Smooth muscle cell (in vitro differentiated cells): ENCODE results near the gene SHF. TPM values are rescaled to one million over a fixed set of nuclear protein-coding genes. Genes with fewer than 3 reads are reported as not detected.

ENCODE experiments used
- DNase-seq: peaks from one replicate; lab custom pipeline; 2025; ENCODE audit not compliant: unreplicated experiment; lab: John Stamatoyannopoulos, UW
- H2AFZ ChIP-seq: fragments of 200-600 bp; sonication (generic); 2 replicates; pipeline ENCODE4 v1.6.0; 2016; ENCODE audit warnings: antibody characterized with exemption, low read depth, mild to moderate bottlenecking
- H3F3A ChIP-seq: fragments of 200-600 bp; sonication (generic); 2 replicates; pipeline ENCODE4 v1.6.0; 2017; ENCODE audit warnings: antibody characterized with exemption, low read depth
- H3K27ac ChIP-seq: fragments of 200-600 bp; sonication (generic); 2 replicates; pipeline ENCODE4 v1.5.1; 2016; ENCODE audit warnings: low read depth, mild to moderate bottlenecking
- H3K27me3 ChIP-seq: fragments of 200-600 bp; sonication (generic); 2 replicates; pipeline ENCODE4 v1.6.1; 2016; ENCODE audit warnings: low read depth, mild to moderate bottlenecking
- H3K36me3 ChIP-seq: fragments of 200-600 bp; sonication (generic); 2 replicates; pipeline ENCODE4 v1.5.1; 2016; ENCODE audit warnings: low read depth
- H3K4me1 ChIP-seq: fragments of 200-600 bp; sonication (generic); 2 replicates; pipeline ENCODE4 v1.5.1; 2016; ENCODE audit warnings: low read depth
- H3K4me2 ChIP-seq: fragments of 200-600 bp; sonication (generic); 2 replicates; pipeline ENCODE4 v1.6.0; 2016; ENCODE audit warnings: mild to moderate bottlenecking
- H3K4me3 ChIP-seq: fragments of 200-600 bp; sonication (generic); 2 replicates; pipeline ENCODE4 v1.5.1; 2016; ENCODE audit warnings: mild to moderate bottlenecking
- H3K79me2 ChIP-seq: fragments of 200-600 bp; sonication (generic); 2 replicates; pipeline ENCODE4 v1.6.0; 2016; ENCODE audit warnings: low read depth, mild to moderate bottlenecking
- H3K9ac ChIP-seq: fragments of 200-600 bp; sonication (generic); 2 replicates; pipeline ENCODE4 v1.6.0; 2016; ENCODE audit warnings: low read depth
- H3K9me3 ChIP-seq: fragments of 200-600 bp; sonication (generic); replicated peaks from 2 replicates; pipeline ENCODE4 v1.5.1; 2016; ENCODE audit warnings: low read depth
- H4K20me1 ChIP-seq: fragments of 200-600 bp; sonication (generic); 2 replicates; pipeline ENCODE4 v1.6.0; 2016; ENCODE audit warnings: low read depth
- WGBS: methylation state at CpG from one replicate; pipeline ENCODE4 v1.1.7; 2016; ENCODE audit warnings: low lambda C conversion rate; 5-methylcytosine and 5-hydroxymethylcytosine counted together
- polyA plus RNA-seq: library from polyadenylated mRNA; unstranded; fragments of >200 nt; fragmentation: Nextera tagmentation; extraction: Ambion mirVana; gene quantifications from 2 replicates; pipeline ENCODE4 v1.2.1, GENCODE V29; 2016
- total RNA-seq: library from RNA; depleted of rRNA; stranded (reverse); fragments of >200 nt; gene quantifications from 2 replicates; pipeline ENCODE4 v1.2.3, GENCODE V29; 2014
- TF ChIP-seq, protein P1 (sequence below): fragments of 200-600 bp; sonication (generic); IDR thresholded peaks from 2 replicates; pipeline ENCODE4 v1.5.1; 2017; ENCODE audit warnings: borderline replicate concordance, mild to moderate bottlenecking, antibody characterized with exemption; ENCODE audit not compliant: insufficient read depth, poor library complexity, severe bottlenecking

Gene SHF
- total and polyA plus RNA-seq, 2 experiments from 2014 or later = 16.4 to 41.3 TPM

DNA sequence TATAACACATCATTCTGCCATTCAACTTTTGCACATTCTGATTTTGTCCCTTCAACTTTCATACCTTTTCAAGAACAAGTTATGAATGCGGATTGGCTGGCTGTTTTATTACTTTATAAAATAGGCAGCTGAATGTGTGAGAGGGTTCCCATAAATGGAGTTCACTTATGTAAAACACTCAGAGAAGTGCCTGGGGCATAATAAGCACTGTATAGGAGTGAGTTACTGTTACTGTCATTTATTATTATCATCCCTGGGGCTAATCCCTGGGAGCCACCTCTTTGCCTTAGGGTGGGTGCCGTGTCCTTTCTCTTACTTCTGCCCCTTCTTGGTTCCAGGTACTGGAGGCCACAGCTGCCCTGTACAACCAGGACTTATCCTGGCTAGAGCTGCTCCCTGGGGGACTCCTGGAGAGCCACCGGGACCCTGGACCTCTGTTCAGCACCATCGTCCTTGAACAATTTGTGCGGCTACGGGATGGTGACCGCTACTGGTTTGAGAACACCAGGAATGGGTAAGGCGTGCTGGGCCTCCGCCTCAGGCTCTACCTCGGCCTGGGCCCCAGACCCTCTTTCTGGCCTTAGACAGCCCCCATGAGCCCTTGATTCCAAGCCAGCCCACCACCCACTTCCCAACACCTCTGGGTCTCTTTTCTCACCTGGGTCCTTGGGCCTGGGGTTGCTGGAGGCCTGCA, 47.1 kb downstream of the SHF start:
- Histone ChIP-seq H3F3A (no peaks in the 10 kb centered on the region), H3K36me3 (no peaks in the 10 kb centered on the region), H3K9me3 (no peaks in the 10 kb centered on the region), H3K79me2 (no peaks in the 10 kb centered on the region), H4K20me1 (no peaks in the 10 kb centered on the region), H2AFZ (no peak overlapping the region), H3K27me3 (peaks cover 15% of the 10 kb centered on the region), H3K4me2 (no peak overlapping the region), H3K4me3 (no peak overlapping the region), H3K4me1 (no peaks in the 10 kb centered on the region), H3K27ac (no peak overlapping the region), H3K9ac (no peak overlapping the region)
- DNase-seq = no peak
- TF ChIP-seq, protein P1, sequence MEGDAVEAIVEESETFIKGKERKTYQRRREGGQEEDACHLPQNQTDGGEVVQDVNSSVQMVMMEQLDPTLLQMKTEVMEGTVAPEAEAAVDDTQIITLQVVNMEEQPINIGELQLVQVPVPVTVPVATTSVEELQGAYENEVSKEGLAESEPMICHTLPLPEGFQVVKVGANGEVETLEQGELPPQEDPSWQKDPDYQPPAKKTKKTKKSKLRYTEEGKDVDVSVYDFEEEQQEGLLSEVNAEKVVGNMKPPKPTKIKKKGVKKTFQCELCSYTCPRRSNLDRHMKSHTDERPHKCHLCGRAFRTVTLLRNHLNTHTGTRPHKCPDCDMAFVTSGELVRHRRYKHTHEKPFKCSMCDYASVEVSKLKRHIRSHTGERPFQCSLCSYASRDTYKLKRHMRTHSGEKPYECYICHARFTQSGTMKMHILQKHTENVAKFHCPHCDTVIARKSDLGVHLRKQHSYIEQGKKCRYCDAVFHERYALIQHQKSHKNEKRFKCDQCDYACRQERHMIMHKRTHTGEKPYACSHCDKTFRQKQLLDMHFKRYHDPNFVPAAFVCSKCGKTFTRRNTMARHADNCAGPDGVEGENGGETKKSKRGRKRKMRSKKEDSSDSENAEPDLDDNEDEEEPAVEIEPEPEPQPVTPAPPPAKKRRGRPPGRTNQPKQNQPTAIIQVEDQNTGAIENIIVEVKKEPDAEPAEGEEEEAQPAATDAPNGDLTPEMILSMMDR = no peak
- WGBS = 97% methylated on average over 10 of the region's 10 CpGs

DNA sequence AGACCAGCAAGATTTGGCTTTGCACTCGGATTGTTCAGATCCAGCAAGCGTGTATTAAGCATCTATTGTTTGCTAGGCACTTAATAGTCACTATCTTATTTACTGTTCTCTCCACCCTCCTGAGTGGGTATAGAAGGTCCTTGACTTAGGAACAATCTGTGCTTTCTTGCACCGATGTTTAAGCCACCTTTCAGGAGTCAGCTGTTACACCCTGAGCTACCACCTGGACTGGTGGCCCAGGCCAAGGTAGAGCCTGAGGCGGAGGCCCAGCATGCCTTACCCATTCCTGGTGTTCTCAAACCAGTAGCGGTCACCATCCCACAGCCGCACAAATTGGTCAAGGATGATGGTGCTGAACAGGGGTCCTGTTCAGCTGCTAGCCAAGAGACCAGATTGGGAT, 48.0 kb downstream of the SHF start:
- WGBS = 95% methylated on average over 6 of the region's 6 CpGs

DNA sequence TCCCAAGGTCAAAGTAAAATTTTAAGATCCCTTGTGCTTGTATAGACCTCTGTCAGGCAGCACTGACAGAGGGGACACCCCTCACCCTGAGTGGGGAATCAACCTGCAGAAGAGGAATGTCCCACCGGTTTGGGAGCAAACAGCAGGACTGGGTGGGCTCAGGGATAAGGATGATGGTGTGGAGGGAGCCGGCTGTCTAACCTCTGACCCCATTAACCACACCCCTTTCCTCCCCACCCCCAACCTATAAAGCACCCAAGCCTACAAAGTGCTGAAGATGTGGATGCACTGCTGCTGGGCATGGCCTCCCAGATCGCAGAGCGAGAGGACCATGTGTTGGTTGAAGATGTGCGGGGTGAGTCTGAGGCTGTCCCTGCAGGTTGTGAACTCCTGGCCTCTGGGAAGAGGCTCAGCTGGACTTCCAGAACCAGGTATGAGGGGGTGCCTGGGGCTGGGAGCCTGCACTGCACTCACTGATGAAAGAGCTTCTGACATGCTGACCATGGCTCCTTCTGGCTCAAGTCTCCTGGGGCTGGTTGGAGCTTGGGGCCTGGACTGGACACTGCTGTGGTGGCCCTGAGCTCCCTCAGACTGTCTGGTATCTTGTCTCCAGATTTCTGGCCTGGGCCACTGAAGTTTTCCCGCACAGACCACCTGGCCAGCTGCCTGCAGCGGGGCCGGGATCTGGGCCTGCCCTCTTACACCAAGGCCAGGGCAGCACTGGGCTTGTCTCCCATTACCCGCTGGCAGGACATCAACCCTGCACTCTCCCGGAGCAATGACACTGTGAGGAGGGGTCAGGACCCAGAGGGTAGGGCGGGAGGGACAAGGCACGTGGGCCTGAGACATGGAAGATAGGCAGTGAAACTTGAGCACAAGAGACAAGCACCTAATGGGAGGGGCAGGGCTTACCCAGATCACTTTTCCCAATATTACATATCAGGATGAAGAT, 48.7 kb downstream of the SHF start:
- no peaks in the 10 kb centered on the region for H3K36me3 ChIP-seq
- H3K27ac ChIP-seq = no peak overlapping the region
- H3K79me2 ChIP-seq = no peaks in the 10 kb centered on the region
- WGBS = 88% methylated on average over 12 of the region's 12 CpGs
- no peak overlapping the region for H3K4me3 ChIP-seq
- no peak overlapping the region for H3K9ac ChIP-seq
- H3K4me1 ChIP-seq = no peaks in the 10 kb centered on the region
- TF ChIP-seq, protein P1 = no peak
- H3K9me3 ChIP-seq = no peaks in the 10 kb centered on the region
- H3K4me2 ChIP-seq = no peak overlapping the region
- DNase-seq = no peak
- no peak overlapping the region for H2AFZ ChIP-seq
- H3F3A ChIP-seq = no peaks in the 10 kb centered on the region
- peaks cover 29% of the 10 kb centered on the region for H3K27me3 ChIP-seq
- no peaks in the 10 kb centered on the region for H4K20me1 ChIP-seq

More for the DNA sequence above, 48.0 kb downstream of the SHF start:
- H3K9ac ChIP-seq = no peak overlapping the region
- peaks cover 22% of the 10 kb centered on the region for H3K27me3 ChIP-seq
- H3K4me2 ChIP-seq = no peak overlapping the region
- H3K27ac ChIP-seq = no peak overlapping the region
- H3K9me3 ChIP-seq = no peaks in the 10 kb centered on the region
- TF ChIP-seq, protein P1 = no peak
- no peak overlapping the region for H3K4me3 ChIP-seq
- H3K79me2 ChIP-seq = no peaks in the 10 kb centered on the region
- H4K20me1 ChIP-seq = no peaks in the 10 kb centered on the region
- DNase-seq = no peak
- H3K36me3 ChIP-seq = no peaks in the 10 kb centered on the region
- no peaks in the 10 kb centered on the region for H3F3A ChIP-seq
- H3K4me1 ChIP-seq = no peaks in the 10 kb centered on the region
- H2AFZ ChIP-seq = no peak overlapping the region
